Epithelial cell of proximal tubule (primary cell): Measurements from ENCODE around the gene SCN3B. TPM values are rescaled to one million over a fixed set of nuclear protein-coding genes. Genes with fewer than 3 reads are reported as not detected.
A peak's percentile ranks its signal among the peaks of the same experiment; 100 is the strongest.

Source experiments
- DNase-seq: peaks from one replicate; pipeline ENCODE4 v3.0.0-alpha.2; 2011; ENCODE audit warnings: low read depth
- H3K4me3 ChIP-seq: 2 replicates; pipeline ENCODE4 v1.5.1; 2011; ENCODE audit warnings: low read depth, mild to moderate bottlenecking, low read length
- total RNA-seq: library from RNA; depleted of rRNA; stranded (reverse); fragments of >200 nt; gene quantifications from 2 replicates; pipeline ENCODE4 v1.2.3, GENCODE V29; 2015
- TF ChIP-seq, protein P1 (sequence below): conservative IDR thresholded peaks from 2 replicates; pipeline ENCODE4 v1.5.1; 2012; ENCODE audit warnings: low read depth, mild to moderate bottlenecking, low read length

Gene SCN3B
- total RNA-seq, 1 donor from 2014 or later, result 0.23 TPM

DNA sequence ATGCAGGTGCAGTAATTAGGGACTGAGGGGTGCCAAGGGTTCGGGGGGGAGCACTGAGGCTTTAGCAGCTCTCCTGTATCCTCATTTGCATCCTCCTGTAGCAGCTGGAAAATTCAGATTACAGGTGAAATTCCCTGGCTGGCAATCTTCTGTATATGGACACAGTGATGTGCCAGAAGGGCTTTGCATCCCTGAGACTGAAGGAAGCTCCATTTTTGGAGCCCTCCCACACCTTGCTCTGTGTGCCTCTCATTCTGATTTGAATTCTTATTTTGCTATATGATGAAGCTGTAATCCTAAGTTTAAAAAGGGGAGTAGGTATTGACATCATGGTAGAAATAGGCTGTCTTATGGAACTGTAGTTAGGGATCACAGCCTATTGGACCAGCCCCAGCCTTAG lies 46.6 kb downstream of the SCN3B start:
- no peak overlapping the region for H3K4me3 ChIP-seq
- no peak for DNase-seq
- TF ChIP-seq, protein P1, sequence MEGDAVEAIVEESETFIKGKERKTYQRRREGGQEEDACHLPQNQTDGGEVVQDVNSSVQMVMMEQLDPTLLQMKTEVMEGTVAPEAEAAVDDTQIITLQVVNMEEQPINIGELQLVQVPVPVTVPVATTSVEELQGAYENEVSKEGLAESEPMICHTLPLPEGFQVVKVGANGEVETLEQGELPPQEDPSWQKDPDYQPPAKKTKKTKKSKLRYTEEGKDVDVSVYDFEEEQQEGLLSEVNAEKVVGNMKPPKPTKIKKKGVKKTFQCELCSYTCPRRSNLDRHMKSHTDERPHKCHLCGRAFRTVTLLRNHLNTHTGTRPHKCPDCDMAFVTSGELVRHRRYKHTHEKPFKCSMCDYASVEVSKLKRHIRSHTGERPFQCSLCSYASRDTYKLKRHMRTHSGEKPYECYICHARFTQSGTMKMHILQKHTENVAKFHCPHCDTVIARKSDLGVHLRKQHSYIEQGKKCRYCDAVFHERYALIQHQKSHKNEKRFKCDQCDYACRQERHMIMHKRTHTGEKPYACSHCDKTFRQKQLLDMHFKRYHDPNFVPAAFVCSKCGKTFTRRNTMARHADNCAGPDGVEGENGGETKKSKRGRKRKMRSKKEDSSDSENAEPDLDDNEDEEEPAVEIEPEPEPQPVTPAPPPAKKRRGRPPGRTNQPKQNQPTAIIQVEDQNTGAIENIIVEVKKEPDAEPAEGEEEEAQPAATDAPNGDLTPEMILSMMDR, result no peak

DNA sequence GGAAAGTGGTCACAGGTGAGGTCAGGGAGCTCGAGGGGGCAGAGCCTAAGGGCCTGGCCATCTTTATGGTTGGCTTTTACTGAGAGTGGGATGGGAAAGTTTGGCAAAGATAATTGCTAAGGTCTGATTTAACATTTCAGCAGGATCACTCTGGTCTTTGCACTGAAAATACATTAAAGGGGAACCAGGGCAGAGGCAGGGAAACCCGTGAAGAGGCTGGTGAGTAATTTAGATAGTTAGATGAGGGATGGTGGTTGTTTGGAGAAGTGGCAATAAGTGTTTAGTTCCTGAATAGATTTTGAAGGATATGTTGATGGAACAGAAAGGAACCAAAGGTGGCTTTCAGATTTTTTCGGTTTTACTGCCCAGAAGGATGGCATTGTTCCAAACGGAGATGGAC lies 50.8 kb downstream of the SCN3B start:
- DNase-seq, result no peak
- H3K4me3 ChIP-seq, result no peak overlapping the region
- TF ChIP-seq, protein P1, result no peak

DNA sequence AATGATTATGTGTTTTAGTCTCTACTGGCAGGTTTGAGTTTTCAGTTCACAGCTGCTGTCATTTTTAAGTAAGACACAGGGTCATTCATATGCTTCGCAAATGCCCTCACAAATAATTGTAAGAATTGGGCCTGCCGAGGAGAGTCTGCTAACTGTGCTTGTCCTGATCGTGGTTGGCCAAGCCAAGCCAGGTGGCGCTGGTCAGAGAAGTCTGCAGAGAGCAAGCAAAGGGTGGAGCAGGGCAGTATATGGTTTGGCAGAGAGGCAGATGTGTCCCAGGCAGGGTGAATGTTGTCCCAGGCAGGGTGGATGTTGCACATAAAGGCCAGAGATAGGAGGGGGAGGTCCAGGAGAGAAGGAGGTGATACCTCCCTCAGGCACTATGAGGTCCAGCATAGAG lies 52.7 kb downstream of the SCN3B start:
- H3K4me3 ChIP-seq, result no peak overlapping the region
- DNase-seq, result no peak
- TF ChIP-seq, protein P1, result no peak

DNA sequence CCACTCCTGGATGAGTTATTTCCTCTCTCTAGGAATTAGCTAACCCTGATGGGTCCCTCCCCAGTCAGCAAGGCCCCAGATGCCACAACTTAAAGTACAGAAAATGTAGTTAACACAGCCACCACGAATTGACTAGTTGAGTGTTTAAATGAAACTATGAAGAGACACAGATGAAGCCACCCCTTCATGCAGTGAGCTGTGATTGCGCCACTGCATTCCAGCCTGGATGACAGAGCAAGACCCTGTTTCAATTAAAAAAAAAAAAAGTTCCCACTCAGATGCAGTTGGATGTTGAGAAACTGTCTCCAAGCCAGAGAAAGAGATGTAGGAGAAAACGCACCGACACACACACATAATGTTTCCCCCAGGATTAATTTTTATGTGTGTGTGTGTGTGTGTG lies 53.3 kb downstream of the SCN3B start:
- H3K4me3 ChIP-seq, result no peak overlapping the region
- DNase-seq, result no peak
- TF ChIP-seq, protein P1, result no peak

DNA sequence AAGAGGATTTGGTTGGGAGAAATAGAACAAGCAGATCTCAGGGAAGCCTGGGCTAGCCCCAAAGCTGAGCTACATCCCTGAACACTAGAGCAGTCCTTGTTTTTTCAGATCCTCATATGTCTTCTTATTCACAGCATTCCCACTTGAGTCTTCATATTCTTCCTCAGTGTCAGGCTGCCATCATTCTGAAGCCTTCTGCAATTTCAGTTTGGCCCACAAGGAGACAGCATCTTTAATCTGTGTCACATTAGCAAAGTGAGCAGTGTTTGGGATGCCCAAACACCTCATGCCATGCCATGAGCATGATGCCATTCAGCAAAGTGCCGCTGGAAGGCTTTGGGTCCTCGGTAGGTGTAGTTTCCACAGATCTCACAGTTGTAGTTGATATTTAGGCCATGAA lies 56.6 kb downstream of the SCN3B start:
- TF ChIP-seq, protein P1, result peak; percentile 18
- DNase-seq, result no peak
- H3K4me3 ChIP-seq, result no peak overlapping the region

DNA sequence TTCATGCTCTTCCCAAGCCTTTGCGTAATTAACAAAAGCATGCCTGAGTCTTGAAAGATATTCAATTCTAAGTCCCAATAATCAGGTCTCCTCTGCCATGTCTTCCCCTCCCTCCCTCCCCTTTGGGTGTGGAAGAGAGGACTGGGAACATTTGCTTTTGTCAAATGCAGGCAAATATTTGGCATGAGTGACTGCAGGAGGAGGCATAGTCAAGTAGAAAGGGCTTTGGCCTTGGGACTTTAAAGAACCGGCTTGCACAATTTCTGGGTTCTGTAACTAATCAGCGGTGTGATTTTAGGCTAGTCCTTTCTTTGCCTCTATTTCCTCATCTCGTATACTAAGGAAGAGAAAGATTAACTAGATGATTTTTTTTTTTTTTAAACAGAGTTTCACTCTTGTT lies 59.5 kb downstream of the SCN3B start:
- no peak overlapping the region for H3K4me3 ChIP-seq
- TF ChIP-seq, protein P1, result no peak
- no peak for DNase-seq

DNA sequence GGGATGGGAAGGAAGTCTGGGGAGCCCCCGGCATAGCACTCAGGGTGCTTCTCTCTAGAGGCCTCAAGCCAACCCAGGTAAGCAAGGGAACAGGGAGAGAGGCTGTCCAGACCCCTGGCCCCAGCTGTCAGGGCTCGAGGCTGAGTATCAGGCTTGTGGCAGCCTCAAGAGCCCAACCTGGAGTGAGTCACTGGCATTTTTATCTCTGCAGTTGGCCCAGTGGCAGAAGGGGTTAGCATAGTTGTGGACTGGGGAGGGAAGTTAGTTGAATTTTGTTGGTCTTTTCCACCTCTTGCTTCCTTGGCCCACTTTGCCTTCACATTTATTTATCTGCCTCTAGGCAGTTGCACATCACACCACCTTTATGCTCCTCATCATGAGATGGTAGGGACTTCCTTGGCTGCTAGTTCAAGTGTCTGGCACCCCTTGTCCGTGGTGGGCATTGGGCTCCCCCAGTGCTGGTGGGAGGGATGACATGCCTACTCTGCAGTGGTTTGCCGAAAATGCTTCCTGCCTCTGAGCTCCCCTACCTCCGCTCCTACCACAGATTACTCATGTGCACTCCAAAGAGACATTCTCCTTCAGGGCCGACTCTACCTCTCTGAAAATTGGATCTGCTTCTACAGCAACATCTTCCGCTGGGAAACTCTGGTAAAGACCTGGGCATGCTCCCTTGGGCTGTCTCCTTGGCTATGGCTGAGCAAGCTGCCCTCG lies 60.1 kb downstream of the SCN3B start:
- no peak overlapping the region for H3K4me3 ChIP-seq
- DNase-seq, result no peak
- TF ChIP-seq, protein P1, result no peak
